HG03432 (cell line): ENCODE results near the gene STK16.

Experiments
- ATAC-seq: cut with Tn5 transposase; IDR thresholded peaks from one replicate; pipeline ENCODE4 v1.9.1; 2021; ENCODE audit warnings: mild to moderate bottlenecking, moderate library complexity; ENCODE audit not compliant: unreplicated experiment

STK16 gene

DNA sequence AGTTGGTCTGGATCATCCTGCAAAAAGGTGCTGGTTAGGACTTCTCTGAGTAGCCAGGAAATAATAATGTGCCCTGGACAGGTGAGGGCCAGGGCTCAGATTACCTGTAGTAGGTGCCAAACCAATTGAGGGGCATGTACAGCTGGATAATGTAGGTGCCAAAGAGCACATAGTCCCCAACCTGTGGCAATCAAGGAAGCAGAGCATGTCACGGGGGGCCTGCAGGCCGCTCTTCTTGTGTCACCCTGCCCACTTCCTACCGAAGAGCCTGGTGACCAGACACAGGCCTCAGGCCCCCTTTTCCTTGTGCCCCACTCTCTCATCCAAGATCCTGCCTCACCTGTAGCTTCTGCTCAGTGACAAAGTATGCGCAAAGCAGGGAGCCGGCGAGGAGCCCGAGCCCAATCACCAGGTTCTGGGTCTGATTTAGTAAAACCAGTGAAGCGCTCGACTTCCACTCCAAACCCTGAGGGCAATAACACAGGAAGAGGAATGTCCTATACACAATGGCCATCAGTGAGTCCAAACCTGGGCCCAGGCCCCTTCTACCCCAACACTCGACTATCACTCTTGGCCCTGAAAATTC is 31.7 kb upstream of the STK16 start:
- ATAC-seq = no peak

DNA sequence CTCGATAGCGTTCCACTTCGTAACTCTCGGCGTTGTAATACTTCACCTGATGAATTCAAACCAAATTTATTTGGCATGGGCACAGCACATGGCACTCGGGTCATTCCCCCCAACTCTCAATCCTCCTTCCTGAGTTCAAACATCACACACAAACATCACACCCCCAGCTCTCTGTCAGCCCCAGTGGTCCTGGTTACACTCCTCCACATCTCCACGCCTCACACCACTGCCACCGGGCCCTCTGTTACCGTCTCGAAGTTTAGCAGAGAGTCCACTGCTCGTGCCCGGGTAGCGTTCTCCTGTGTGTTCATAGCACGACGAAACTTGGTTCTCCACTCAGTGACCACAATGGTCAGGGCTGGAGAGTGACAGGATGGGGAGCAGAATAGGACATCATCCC is 31.1 kb upstream of the STK16 start:
- ATAC-seq = no peak

- no peak for ATAC-seq
Observed at GRCh38 chr2:219214786-219215185, 30.5 kb upstream of the STK16 start.

DNA sequence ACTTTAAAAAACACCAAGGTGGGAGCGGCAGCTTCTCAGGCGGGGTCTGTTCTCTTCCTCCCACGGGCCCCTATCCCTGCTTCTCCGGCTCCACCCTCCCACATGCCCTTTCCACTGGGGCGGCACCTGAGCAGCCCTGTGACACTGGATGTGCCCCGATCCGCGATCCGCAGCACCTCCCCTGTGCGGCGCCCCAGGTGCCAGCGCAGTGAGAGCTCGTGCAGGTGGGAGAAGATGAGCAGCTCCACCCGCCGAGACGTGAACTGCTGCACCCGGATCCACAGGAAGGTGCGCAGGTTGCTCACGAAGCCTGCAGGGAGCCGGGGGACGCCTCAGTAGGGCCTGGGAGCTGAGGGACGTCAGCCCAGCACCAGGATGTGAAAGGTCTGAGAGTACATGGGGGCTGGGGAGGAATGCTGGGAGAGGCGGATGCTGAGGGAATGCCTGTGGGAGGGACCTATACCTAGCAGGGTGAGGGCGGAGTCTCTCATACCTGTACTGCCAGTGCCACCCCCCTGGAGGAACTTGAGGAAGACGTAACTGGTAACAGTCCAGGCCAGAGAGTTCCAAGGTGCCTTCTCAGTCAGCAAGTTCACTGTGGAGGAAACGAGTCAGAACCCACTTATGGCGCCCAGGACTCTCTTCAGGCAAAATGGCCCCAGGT is 29.3 kb upstream of the STK16 start:
- ATAC-seq = no peak

DNA sequence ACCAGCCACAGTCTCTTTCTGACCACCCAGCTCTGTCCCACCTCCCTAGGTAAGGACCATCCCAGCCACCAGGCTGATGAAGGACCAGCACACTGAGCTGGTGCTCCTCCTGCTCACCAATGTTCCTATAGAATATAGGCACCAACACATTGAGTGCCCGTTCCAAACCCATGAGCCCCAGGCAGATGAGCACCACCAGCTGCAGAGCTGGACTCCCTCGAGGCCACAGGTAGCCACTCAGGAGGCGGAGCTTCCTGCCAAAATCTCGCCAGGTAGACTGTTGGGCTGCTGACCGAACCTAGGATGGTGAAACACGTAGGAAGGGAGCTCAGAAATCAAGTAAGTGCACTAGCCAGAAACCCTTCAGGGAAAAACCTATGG is 28.8 kb upstream of the STK16 start:
- ATAC-seq = no peak

DNA sequence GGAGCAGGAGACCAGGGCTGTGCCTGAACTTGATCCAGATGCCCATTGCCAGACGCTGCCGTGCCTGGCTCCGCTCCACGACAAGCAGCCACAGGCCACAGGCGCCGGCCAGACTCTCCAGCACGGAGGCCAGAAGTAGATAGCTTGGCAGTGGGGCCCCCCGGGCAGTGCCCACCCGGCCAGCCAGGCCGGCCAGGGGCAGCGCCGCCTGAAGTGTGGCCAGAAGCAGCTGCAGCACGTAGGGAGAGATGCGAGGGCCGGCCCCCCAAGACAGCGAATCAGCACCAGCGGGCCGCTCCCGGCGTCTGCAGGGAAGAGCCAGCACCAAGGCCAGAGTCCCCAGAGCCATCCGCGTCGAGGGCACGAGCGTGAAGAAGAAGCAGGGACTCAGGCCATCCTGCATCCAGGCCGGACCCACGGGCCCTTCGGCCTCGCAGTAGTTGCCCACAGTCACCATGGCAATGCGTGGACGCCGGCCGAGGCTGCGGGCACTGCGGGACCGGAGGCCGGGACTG is 27.0 kb upstream of the STK16 start:
- ATAC-seq = no peak

GRCh38 chr2:219218732-219219701 is 26.3 kb upstream of the STK16 start, which contains the start of gene ABCB6:
TSS of gene ABCB6 (minus strand) at chr2:219218958. CDS start at chr2:219218673, 285 bp downstream.
- ATAC-seq = peak; percentile 82

GRCh38 chr2:219219784-219220532 is 25.3 kb upstream of the STK16 start:
- ATAC-seq = no peak

- ATAC-seq = no peak
Observed at GRCh38 chr2:219220652-219221402, 24.5 kb upstream of the STK16 start.

GRCh38 chr2:219221957-219222518 is 23.2 kb upstream of the STK16 start:
- no peak for ATAC-seq

DNA sequence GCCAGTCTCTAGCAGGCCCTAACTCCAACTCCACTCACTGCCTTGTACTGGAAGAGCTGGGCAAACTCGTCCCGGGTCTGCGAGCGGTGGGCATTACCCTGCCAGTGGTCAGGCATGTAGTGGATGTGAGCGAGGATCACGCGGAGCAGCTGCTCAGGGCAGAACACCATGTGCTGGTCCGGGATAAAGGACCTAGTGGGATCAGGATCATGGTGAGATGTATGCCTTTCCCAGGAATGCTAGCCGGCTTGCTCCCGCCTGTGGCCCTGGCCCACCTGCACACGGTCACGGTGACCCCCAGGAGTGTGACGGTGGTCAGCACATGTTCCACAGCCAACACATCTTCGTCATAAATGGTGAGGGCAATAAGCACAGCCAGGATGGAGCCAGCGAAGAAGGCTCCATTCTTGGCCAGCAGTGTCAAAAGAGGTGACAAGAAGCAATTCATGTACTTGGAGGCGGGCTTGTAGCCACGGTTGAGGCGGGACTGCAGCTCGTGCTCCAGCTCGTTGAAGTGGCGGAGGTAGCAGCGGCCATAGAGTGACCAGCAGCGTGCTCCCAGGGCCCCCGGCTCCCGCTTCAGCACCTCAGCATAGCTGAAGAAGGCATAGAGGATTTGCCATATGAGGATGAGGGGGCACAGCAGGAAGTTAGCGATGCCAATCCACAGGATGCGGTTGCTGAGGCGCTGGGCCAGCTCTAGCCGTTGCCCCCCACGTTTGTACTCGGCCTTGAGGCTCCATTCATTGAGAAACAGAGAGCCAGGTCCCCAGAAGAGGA is 21.3 kb upstream of the STK16 start:
- ATAC-seq = no peak

GRCh38 chr2:219225350-219225749 is 19.9 kb upstream of the STK16 start:
- ATAC-seq = no peak

DNA sequence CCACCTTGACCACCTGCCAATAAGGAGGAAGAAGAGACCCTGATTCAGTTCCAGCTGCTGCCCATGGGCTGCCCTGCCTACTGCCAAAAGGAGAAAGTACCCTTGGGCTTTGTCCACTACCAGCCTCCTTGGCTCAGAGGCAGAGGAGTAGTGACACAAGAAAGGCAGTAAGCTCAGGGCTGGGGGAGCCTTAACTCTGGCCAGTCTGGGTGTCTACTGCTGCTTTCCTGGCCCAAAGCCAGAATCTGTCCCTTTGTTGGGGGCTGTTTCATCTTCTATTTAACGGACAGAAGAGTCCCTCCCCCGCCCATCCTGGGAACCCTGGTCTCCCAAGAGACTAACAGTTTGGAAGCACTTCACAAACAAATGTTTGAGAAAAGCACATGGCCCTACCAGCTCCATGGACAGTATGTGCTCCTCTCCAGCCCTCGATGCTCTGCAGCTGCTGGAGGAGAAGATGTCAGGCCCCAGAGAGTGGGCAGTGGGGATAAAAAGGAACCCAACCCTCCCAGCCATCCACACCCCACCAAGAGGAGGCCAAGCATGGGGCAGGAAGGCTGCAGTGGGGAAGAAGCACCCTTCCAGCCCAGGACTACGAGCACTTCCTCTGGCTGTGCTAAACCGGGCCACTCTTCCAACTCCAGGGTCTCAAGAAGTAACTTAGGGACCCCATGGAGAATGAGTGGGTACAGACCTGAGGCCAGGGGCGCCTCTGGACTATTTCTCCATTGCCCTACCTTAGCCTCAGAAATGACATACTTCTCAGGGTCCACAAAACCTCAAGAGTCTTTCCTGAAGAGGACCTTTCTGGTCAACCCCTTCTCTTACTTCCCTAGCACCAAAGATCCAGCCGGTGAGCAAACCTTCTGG is 17.0 kb upstream of the STK16 start:
- ATAC-seq = no peak

GRCh38 chr2:219228911-219229304 is 16.4 kb upstream of the STK16 start:
- ATAC-seq = no peak

DNA sequence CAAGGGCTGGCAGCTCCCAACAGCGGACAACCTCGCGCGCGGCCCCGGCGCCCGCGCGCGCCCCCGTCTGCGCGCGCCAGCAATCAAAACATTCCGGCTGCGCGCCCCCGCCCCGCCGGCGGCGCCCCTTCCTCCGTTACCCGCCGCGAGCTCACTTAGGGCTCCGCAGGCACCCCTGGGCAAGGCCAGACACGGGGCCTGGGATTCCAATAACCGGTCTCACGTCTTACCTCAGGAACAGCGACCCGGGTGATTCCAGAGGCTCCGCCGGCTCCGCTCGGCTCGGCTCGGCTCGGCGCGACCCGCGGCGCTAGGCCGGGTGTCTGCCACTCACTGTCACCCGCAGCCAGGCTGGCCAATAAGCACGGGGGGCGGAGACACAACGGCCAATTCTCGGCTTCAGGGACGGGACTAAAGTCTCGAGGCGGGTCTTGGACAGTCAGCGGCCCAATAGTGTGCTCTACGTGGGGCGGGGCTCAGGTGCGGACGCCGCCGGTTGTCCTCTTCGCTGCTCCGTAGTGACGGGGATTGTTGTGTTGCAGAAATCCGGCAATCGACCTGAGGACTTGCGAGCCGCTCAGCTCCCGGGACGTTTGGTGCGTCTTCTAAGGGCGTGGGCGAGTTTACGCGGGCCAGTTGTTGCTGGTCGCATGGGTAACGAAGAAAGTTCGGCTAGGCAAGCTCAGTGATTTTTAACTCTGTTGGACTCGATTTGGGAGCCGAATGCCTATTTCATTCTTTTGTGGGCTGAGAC is 15.8 kb upstream of the STK16 start, which contains the start of the genes ANKZF1 and ATG9A:
ANKZF1 (plus strand) TSS at position 502 of the 754 bp plus-strand sequence. CDS start 452 bp downstream, outside the sequence.
ATG9A (minus strand) TSS at position 332 of the 754 bp plus-strand sequence. CDS start 1,612 bp downstream, outside the sequence.
- peak; percentile 98 for ATAC-seq

DNA sequence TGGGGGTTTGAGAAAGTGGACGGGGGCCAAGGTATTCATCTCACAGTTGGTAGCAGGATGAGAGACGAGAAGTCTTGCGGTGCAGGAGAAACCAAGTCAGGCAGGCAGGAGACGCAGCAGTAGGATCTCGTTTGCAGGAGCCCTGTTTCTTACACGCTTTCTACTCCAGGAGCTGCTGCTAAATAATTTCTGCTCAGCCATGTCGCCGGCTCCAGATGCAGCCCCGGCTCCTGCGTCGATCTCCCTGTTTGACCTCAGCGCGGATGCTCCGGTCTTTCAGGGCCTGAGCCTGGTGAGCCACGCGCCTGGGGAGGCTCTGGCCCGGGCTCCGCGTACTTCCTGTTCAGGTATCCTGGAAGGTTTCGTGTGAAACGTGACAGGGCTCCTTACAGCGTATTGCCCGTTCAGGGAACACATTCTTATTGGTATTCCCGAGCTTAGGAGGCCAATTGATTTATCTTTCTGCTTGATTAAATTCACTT is 15.2 kb upstream of the STK16 start:
- peak; percentile 26 for ATAC-seq

GRCh38 chr2:219234331-219234730 is 10.9 kb upstream of the STK16 start:
- no peak for ATAC-seq
